Subcutaneous abdominal adipose tissue (tissue), 5 donors: Measurements from ENCODE around the gene KIAA0753.
A peak's percentile ranks its signal among the peaks of the same experiment; 100 is the strongest.

Source experiments
- H3K27ac ChIP-seq: one replicate; pipeline ENCODE4 v1.7.0; 2013; ENCODE audit warnings: low read depth, mild to moderate bottlenecking, inconsistent platforms, low read length, moderate library complexity
- H3K27me3 ChIP-seq, 5 donors: one replicate each; pipeline ENCODE4 v1.7.0; 2013; ENCODE audit warnings: low read length in 5 of 5, inconsistent platforms in 1 of 5; ENCODE audit not compliant: control insufficient read depth in 5 of 5, insufficient read depth in 4 of 5
- H3K36me3 ChIP-seq, 5 donors: one replicate each; pipeline ENCODE4 v1.7.0; 2013; ENCODE audit warnings: low read length in 5 of 5; ENCODE audit not compliant: control insufficient read depth in 5 of 5, insufficient read depth in 5 of 5
- H3K4me1 ChIP-seq, 5 donors: one replicate each; pipeline ENCODE4 v1.7.0; 2013; ENCODE audit warnings: low read length in 5 of 5, mild to moderate bottlenecking in 3 of 5, moderate library complexity in 1 of 5; ENCODE audit not compliant: control insufficient read depth in 5 of 5, insufficient read depth in 5 of 5
- H3K4me3 ChIP-seq, 5 donors: one replicate each; pipeline ENCODE4 v1.7.0; 2013; ENCODE audit warnings: low read length in 5 of 5, low read depth in 1 of 5
- H3K9ac ChIP-seq, 5 donors: one replicate each; pipeline ENCODE4 v1.7.0; 2013; ENCODE audit warnings: low read length in 5 of 5, mild to moderate bottlenecking in 4 of 5, moderate library complexity in 3 of 5
- H3K9me3 ChIP-seq, 5 donors: one replicate each; pipeline ENCODE4 v1.7.0; 2013; ENCODE audit warnings: low read length in 5 of 5; ENCODE audit not compliant: control insufficient read depth in 5 of 5
- donor health status: healthy.
- donor health status: healthy.
- donor health status: healthy.
- donor health status: healthy.
- donor health status: healthy.

The KIAA0753 gene

GRCh38 chr17:6569370-6570285, 70.9 kb downstream of the KIAA0753 start:
- H3K27ac ChIP-seq: no peak overlapping the region
- H3K4me3 ChIP-seq: no peak overlapping the region
- peaks cover 0 to 3% (median 0%) of the 10 kb centered on the region in 5 donors for H3K36me3 ChIP-seq
- H3K27me3 ChIP-seq: peaks cover 2 to 8% (median 4%) of the 10 kb centered on the region in 5 donors
- no peaks in the 10 kb centered on the region for H3K9me3 ChIP-seq
- H3K9ac ChIP-seq: no peak overlapping the region
- peaks cover 0 to 2% (median 2%) of the 10 kb centered on the region in 5 donors for H3K4me1 ChIP-seq

DNA sequence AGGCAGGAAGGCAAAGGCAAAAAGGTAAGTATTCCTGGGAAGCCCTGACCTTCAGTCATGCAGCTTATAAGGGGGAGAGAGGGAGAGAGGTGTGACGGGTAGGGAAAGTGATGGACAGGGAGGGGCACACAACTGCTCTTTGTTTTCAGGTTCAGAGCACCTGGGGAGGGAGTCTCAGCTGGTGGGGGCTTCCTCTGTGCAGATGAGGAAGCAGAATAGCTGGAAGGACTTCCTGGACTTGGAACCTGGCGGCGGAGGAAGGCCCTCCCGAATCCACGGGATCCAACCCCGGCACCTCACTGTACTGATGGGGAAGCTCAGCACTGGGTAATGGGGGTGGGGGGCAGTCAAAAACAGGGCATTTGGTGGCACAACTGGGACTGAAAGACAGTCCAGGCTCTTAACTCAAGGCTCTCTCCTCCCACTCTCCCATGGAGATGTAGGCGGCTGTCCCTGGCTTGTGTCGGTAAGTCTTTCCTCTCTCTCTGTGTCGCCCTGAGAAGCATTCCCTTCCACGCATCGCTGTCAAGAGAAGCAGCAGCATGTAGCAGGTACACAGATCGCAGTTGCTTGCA, 72.2 kb downstream of the KIAA0753 start:
- H3K27me3 ChIP-seq: peaks cover 2 to 8% (median 4%) of the 10 kb centered on the region in 5 donors
- H3K27ac ChIP-seq: no peak overlapping the region
- peaks cover 0 to 3% (median 0%) of the 10 kb centered on the region in 5 donors for H3K36me3 ChIP-seq
- no peak overlapping the region for H3K9ac ChIP-seq
- no peaks in the 10 kb centered on the region for H3K9me3 ChIP-seq
- H3K4me3 ChIP-seq: no peak overlapping the region
- H3K4me1 ChIP-seq: no peaks in the 10 kb centered on the region

DNA sequence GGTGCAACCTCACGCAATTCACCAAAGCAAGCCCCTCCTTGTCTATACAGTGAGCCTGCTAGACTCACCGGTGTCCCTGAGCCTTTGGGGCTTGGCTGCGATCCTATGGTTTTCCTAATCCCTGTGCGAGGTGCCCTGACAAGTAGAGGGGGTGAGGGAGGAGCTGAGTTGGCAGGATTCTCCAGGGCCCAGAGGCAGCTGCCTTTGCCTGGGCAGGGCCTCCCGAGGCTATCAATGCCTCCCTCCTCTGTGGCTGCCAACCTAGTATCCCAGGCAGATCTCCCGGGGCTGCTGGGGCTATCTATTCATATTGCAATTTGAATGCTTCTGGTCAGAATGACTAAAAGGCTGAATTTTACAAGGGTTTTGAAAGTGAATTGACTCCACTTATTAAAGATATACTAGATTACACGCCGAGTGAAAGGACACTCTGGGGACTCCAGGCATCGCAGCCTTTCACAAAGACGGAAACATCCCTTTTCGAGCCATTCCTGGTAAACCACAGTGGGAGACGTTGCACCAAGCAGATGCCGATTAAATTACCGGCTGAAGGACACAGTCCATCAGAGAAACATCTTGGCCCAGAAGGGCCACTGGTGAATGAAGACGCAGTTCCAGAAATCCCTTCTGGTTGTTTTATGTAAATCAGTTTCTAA, 72.9 kb downstream of the KIAA0753 start:
- peaks cover 2 to 8% (median 4%) of the 10 kb centered on the region in 5 donors for H3K27me3 ChIP-seq
- H3K27ac ChIP-seq: no peak overlapping the region
- H3K4me3 ChIP-seq: no peak overlapping the region

GRCh38 chr17:6561446-6561845, 79.1 kb downstream of the KIAA0753 start:
- Histone ChIP-seq H3K9ac (no peak overlapping the region), H3K9me3 (no peaks in the 10 kb centered on the region), H3K4me3 (no peak overlapping the region), H3K4me1 (peaks cover 0 to 6% (median 4%) of the 10 kb centered on the region in 5 donors), H3K36me3 (no peaks in the 10 kb centered on the region), H3K27me3 (peaks cover 0 to 7% (median 7%) of the 10 kb centered on the region in 5 donors), H3K27ac (no peak overlapping the region)

More for the DNA sequence above, 72.9 kb downstream of the KIAA0753 start:
- H3K4me1 ChIP-seq: no peaks in the 10 kb centered on the region
- no peaks in the 10 kb centered on the region for H3K36me3 ChIP-seq
- H3K9ac ChIP-seq: no peak overlapping the region
- no peaks in the 10 kb centered on the region for H3K9me3 ChIP-seq

GRCh38 chr17:6560496-6560895, 80.0 kb downstream of the KIAA0753 start:
- peaks cover 0 to 12% (median 10%) of the 10 kb centered on the region in 5 donors for H3K4me1 ChIP-seq
- no peaks in the 10 kb centered on the region for H3K36me3 ChIP-seq
- H3K27me3 ChIP-seq: peaks cover 2 to 13% (median 8%) of the 10 kb centered on the region in 5 donors
- no peak overlapping the region for H3K27ac ChIP-seq
- no peak overlapping the region for H3K4me3 ChIP-seq
- H3K9ac ChIP-seq: no peak overlapping the region
- no peaks in the 10 kb centered on the region for H3K9me3 ChIP-seq

DNA sequence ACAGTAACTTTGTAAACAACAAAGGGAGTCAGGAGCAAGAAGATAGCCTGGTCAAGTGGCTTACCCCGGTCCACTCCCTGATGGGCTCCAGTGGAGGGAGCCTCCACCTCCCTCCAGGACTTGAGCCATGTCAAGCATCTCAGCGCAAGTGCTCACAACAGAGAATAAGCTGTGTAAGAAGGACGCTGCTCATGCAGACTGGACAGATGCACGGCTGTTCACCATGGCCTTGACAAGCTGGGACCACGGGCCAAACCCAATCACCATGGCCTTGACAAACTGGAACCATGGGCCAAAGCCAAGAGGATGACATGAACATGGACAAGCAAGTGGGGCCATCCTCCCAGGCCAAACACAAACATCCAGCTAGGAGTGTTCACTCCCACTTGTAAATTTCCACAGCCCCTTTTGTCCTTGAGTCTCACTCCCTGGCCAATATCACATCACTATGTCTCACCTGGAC, 80.7 kb downstream of the KIAA0753 start:
- no peaks in the 10 kb centered on the region for H3K36me3 ChIP-seq
- no peak overlapping the region for H3K27ac ChIP-seq
- H3K27me3 ChIP-seq: peaks cover 9 to 20% (median 16%) of the 10 kb centered on the region in 5 donors
- H3K9ac ChIP-seq: no peak overlapping the region
- no peak overlapping the region for H3K4me3 ChIP-seq
- peaks cover 0 to 19% (median 17%) of the 10 kb centered on the region in 5 donors for H3K4me1 ChIP-seq
- peaks cover 0 to 3% (median 0%) of the 10 kb centered on the region in 5 donors for H3K9me3 ChIP-seq

GRCh38 chr17:6558932-6559752, 81.4 kb downstream of the KIAA0753 start:
- H3K4me1 ChIP-seq: peaks cover 0 to 21% (median 18%) of the 10 kb centered on the region in 5 donors
- H3K9ac ChIP-seq: no peak overlapping the region
- peaks cover 0 to 3% (median 0%) of the 10 kb centered on the region in 5 donors for H3K9me3 ChIP-seq
- H3K27ac ChIP-seq: no peak overlapping the region
- no peak overlapping the region for H3K4me3 ChIP-seq
- H3K27me3 ChIP-seq: peaks cover 14 to 27% (median 22%) of the 10 kb centered on the region in 5 donors
- H3K36me3 ChIP-seq: no peaks in the 10 kb centered on the region

DNA sequence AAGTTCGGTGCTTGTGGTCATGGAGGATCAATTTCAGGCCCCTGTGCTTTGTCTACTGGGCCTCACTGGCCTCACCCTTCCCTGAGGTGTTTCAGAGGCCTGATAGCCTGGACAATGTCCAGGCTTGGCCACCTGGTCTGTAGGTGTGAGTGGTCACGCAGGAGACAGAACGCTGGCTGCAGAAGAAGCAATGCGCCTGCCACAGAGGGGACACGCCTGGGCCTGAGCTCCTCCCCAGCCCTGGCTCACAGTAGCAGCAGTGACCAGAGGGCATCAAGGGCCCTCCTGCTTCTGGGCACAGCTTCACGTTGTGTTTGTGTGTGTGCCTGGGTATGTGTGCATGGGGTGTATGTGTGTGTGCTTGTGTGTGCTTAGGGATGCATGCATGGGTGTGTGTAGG, 82.2 kb downstream of the KIAA0753 start:
- Histone ChIP-seq H3K27me3 (peaks cover 19 to 35% (median 26%) of the 10 kb centered on the region in 5 donors), H3K9ac (no peak overlapping the region), H3K9me3 (peaks cover 0 to 3% (median 0%) of the 10 kb centered on the region in 5 donors), H3K4me1 (peaks cover 0 to 21% (median 18%) of the 10 kb centered on the region in 5 donors), H3K4me3 (no peak overlapping the region), H3K27ac (no peak overlapping the region), H3K36me3 (no peaks in the 10 kb centered on the region)

DNA sequence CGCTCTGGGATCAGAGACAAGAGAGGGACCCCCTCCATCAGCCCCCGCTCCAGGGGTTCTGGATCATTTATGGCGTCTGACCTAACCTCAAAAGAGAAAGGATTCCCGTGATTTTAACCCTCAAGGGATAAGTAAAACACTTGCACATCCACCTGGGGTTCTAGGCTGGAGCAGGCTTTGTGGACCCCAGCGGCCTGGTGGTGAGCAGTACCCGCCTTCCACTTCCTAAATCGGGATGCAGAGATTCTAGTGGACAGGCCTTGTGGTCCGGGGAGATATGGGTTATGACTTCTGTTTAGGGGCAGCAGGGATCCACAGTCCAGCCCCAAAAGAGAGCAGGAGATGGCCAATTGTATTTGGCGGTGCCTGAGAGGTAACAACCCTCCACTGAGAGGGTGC, 83.5 kb downstream of the KIAA0753 start:
- H3K9ac ChIP-seq: peak overlapping the region in 1 of 5 donors; percentile 45
- H3K4me1 ChIP-seq: peaks cover 0 to 21% (median 18%) of the 10 kb centered on the region in 5 donors
- no peaks in the 10 kb centered on the region for H3K36me3 ChIP-seq
- no peak overlapping the region for H3K27ac ChIP-seq
- peak overlapping the region in 3 of 5 donors; percentile 10 to 55 (median 36) for H3K4me3 ChIP-seq
- peaks cover 22 to 39% (median 28%) of the 10 kb centered on the region in 5 donors for H3K27me3 ChIP-seq
- H3K9me3 ChIP-seq: peaks cover 0 to 3% (median 0%) of the 10 kb centered on the region in 5 donors
